Stromal cell of bone marrow (primary cell): Measurements from ENCODE around the gene BFSP2.

Experiments used
- DNase-seq: peaks from one replicate; pipeline ENCODE4 v3.0.0-alpha.2; 2012; ENCODE audit warnings: low read depth

BFSP2 gene

GRCh38 chr3:133419151-133419909 is 19.5 kb downstream of the BFSP2 start:
- no peak for DNase-seq

DNA sequence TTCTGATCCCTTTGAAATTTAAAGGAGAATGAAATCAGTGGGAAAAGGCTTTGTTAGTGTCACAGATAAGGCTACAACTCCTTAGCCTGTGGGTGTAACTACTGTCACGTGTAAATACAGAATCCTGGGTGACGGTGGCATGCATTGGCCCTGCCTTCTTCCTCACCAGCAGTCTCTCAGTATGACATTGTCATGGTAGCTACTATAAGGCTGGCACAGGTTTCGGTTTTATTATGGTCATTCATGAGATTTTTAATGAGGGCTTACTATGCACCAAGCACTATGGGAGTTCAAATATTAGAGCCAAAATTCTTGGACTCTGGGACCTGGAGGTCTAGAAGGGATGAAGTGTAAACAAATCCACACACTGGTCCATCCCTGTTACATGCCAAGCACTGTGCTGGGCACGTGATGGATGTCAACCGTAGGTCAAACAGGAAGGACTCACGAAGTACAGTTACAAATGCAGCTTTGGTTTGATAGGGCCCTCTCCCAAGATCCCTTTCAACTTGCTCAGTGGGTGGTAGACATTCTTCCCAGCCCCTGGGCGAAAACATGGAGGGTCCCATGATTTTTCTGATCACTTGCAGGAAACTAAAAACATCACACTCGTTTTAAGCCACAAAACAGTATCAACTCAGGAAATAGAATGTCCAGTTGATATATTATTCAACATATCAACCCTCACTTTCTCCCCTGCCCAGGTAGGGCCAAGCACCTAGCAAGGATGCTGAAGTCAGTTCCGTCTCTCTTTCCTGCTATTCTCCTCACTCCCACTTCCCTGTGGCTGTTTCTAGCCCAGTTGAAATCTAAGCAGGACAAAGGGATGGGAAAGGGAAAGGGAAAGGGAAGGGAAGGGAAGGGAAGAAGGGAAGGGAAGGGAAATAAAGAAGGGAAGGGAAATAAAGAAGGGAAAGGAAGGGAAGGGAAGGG is 25.3 kb downstream of the BFSP2 start:
- DNase-seq = no peak

- no peak for DNase-seq
These were observed 26.0 kb downstream of the BFSP2 start for GRCh38 chr3:133425898-133426297.

DNA sequence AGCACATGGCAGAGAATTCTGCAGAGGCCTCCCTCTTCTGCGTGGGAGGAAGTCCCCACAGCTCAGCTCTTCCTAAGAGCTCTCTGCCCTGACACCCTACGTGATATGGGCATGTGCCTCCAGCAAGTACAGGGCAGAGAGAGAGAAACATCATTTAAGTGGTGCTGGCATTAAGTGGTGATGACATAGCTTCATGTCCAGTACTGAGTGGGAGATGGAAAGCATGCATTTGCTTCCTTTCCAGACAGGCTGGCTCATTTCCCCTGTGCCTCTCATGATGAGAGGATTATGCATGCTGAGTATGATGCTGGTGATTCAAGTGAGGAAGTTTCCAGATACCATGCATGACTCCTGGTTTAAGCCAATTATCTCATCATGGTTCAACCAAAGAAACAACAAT is 26.9 kb downstream of the BFSP2 start:
- DNase-seq = peak; percentile 92

GRCh38 chr3:133428552-133428951 is 28.7 kb downstream of the BFSP2 start:
- no peak for DNase-seq

DNA sequence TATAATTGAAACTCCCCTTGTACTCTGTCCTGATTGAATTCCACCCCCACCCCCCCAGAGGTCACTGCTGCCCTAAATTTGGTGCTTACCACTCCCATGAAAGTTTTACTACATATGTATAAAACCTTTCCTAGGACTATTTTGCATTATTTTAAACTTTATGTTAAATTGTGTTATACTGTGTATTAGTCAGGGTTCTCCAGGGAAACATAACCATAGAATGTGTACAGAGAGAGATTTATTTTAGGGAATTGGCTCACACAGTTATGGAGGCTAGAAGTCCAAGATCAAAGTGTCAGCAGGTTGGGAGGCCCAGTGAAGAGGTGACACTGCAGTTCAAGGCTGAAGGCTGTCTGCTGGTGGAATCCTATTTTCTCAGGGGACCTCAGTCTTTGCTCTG is 29.2 kb downstream of the BFSP2 start:
- no peak for DNase-seq

- no peak for DNase-seq
These were observed 39.7 kb downstream of the BFSP2 start for GRCh38 chr3:133439563-133439962.

DNA sequence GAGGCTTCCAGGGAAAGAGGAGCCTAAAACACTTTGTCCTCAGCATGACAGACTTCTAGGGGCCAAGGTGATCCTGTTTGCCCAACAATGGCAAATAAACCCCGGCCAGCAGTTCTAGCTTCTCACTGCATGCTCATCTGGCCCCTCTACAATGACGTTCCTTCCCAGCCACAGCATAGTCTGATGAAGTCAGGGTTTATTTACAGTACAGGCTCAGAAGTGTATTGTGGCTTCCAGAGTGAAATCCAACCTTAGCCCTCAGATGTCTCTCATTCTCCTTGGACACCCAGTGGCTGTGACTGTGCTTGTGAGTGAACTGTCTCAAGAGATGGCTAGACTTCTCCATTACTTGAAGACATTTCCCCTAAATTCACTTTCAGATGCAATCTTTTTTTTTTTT is 40.8 kb downstream of the BFSP2 start:
- DNase-seq = no peak

GRCh38 chr3:133441867-133442270 is 42.0 kb downstream of the BFSP2 start:
- no peak for DNase-seq

DNA sequence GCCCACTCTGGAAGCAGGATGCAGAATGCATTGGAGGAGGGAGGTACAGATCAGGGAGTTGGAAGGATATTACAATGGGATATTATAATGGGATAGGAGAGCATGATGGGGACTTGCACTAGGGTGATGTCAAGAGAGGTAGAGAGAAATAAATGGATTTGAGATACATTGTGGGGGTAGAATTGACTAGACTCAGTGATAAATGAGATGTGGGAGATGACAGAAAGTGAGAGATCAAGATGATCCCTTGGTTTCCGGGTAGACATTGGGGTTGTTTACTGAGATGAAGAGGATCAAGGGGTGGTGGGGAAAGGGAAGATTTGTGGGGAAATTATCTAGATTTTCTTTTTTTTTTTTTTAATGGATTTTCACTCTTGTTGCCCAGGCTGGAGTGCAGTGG is 42.7 kb downstream of the BFSP2 start:
- no peak for DNase-seq

GRCh38 chr3:133443649-133444422 is 44.0 kb downstream of the BFSP2 start:
- no peak for DNase-seq

DNA sequence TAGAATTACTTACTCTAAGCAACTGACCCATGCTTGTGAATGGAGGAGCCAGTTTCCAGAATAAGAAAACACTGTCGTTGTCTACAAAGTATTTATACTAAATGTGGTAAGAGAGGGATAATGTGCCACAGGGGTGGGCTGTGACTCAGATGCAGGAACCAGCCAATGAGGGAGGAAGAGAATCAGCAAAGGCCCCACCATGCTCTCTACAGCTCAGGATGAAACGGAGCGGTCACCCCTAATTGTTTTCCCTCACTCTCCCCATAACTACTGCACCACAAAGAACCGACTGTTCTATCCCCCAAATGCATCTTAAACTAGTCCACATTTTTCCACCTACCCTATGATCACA is 44.5 kb downstream of the BFSP2 start:
- no peak for DNase-seq

- no peak for DNase-seq
These were observed 45.3 kb downstream of the BFSP2 start for GRCh38 chr3:133445108-133445507.

GRCh38 chr3:133447750-133448477 is 48.1 kb downstream of the BFSP2 start:
- DNase-seq = no peak

GRCh38 chr3:133448478-133449122 is 48.7 kb downstream of the BFSP2 start:
- DNase-seq = no peak

DNA sequence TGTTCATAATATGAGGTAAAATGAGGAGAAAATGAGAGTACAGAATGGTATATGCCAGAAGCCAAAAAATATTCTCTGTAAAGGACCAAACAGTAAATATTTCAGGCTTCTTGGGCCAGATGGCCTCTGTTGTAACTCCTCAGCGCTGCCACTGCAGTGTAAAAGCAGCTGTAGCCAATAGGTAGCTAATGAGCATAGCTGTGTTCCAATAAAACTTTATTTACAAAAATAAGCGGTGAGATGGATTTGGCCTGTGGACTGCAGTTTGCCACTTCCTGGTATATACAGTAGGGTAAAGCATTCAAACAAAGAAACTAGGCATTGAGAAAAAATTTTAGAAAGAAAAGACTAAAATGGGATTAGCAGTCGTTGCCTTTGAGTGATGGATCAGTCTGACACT is 51.5 kb downstream of the BFSP2 start:
- DNase-seq = no peak

DNA sequence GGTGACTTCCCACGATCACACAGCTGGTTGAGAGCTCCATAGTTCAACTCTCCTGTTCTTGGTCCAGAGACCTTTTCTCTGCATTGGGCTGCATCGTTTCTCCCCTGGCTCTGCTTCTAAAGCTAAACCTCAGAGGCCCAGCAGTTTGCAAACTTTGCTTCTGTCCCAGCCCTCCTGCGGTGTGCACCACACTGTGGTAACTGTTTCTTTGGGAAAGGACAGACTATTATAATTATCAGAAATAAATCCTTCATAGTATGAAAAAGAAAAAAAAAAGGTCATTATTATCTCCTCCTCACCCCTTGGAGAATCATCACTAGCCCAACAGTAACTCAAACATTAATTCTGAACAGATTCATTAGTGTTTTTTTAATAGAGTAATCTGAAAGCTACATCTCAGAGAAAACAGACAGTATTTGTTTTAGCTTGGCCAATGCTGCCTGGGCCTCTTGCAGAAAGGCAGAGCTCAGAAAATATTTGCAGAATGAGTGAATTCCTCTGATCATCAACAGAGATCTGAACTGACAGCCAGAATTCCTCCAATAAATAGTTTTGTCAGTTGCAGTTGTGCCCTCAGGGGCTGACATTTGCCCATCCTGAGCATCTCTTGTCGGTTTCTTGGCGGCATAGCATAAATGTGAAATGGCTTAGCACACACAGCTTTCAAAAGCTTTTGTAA is 52.9 kb downstream of the BFSP2 start:
- DNase-seq = no peak

DNA sequence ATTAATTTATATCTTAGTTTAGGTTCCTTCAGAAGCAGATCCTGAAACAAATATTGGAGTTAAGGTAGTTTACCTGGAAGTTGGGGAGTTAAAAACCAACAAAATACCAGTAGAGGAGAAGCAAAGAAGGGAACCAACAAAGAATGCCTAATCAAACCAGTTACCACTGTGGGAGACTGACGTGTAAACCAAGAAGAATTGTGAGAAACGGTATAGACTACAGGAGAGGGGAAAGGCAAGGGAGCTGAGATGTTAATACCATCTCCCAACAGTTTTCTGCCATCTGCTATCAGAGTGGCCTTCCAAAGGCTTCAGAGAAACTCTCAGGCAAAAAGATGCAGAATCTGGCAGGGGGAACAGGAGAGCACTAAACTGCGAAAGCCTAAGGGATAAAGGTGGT is 53.5 kb downstream of the BFSP2 start:
- DNase-seq = no peak

- DNase-seq = no peak
These were observed 55.4 kb downstream of the BFSP2 start for GRCh38 chr3:133455281-133455680.

- no peak for DNase-seq
These were observed 56.1 kb downstream of the BFSP2 start for GRCh38 chr3:133455960-133456359.

GRCh38 chr3:133457025-133457424 is 57.2 kb downstream of the BFSP2 start:
- no peak for DNase-seq
